ENCODE data around the gene IFT80.

GRCh38 chr3:160280836-160281235, 118.2 kb downstream of the IFT80 start:
- no peak for TF ChIP-seq POLR2A (IDR thresholded peaks at IDR 0.05)
- no peak for TF ChIP-seq CTCF (IDR thresholded peaks at IDR 0.05)

Measured in thyroid gland (tissue), 4 donors.